GM21717 (cell line): ENCODE measurements around the gene ODC1.
"Not testable (repeated sequence)": the region's sequence is repeated elsewhere in the genome, so short reads cannot be mapped to it uniquely, and the experiment has no call there.

Experiments used
- ATAC-seq: cut with Tn5 transposase; IDR thresholded peaks from one replicate; pipeline ENCODE4 v1.9.1; 2021; ENCODE audit warnings: mild to moderate bottlenecking, moderate library complexity; ENCODE audit not compliant: unreplicated experiment

Gene ODC1

GRCh38 chr2:10478916-10479315, 30.8 kb upstream of the ODC1 start:
- ATAC-seq: no peak

DNA sequence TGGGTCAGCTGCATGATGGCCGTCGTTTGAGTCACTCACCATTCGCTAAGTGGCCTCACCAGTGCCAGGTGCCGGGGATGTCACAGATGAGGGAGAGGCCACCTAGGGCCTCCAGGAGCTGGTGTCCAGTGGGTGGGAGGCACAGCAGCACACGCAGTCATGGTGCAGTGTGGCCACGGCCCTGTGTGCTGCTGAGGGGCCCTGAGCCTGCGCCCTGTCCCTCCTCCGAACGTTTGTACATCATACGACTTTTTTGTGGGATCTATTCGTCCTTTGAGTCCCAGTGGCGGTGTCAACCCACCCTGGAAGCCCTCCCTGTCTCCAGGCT, 30.1 kb upstream of the ODC1 start:
- no peak for ATAC-seq

GRCh38 chr2:10477443-10478297, 29.5 kb upstream of the ODC1 start:
- no peak for ATAC-seq

DNA sequence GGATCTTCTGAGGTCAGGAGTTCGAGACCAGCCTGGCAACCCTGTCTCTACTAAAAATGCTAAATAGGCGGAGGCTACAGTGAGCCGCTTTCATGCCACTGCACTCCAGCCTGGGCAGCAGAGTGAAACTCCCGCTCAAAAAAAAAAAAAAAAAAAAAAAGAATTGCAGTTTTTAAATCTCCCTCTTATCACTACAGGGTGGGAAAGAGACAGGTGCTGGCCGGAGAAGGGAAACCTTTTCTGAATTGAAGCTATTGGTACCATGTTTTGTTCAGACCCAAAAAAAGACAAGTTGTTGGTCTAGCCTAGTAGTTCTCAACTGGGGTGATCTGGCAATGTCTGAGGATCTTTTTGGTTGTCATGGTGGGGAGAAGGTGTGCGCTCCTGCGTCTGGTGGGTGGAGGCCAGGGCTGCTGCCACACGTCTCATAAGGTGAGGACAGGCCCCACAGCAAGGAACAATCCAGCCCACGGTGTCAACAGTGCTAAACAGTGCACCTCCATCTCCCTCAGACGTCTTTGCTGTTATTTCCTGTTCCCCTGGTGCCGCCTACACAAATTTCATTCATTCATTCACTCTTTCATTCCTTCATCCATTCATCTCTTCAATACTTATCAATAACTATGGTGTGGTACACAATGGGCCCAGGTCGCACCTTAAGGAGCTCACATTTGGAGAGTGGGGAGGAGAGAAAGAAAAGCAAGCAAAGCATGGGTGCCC, 28.8 kb upstream of the ODC1 start:
- no peak for ATAC-seq

GRCh38 chr2:10475811-10476660, 27.9 kb upstream of the ODC1 start:
- no peak for ATAC-seq

- ATAC-seq: no peak
Observed at GRCh38 chr2:10475221-10475722, 27.1 kb upstream of the ODC1 start.

GRCh38 chr2:10473121-10473756, 25.1 kb upstream of the ODC1 start:
- ATAC-seq: no peak

DNA sequence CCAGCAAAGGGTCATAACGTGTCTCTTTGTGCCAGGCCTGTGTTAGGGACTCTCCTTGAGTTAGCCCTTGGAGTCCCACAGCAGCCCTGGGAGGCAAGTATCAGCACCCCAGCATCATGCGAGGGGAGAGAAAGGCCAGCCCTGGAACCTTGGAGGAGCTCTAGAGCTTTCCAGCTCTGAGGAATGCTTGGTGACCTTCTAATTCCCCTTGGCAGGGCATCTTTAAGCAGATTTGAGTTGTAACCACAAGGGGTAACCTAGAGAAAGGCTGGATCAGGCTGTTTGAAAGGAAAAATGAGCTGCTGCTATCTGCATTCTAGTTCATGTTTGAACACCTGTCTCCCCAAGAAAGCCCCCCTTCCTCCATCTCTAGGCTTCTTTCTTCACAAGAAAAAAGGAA, 23.8 kb upstream of the ODC1 start:
- ATAC-seq: no peak

DNA sequence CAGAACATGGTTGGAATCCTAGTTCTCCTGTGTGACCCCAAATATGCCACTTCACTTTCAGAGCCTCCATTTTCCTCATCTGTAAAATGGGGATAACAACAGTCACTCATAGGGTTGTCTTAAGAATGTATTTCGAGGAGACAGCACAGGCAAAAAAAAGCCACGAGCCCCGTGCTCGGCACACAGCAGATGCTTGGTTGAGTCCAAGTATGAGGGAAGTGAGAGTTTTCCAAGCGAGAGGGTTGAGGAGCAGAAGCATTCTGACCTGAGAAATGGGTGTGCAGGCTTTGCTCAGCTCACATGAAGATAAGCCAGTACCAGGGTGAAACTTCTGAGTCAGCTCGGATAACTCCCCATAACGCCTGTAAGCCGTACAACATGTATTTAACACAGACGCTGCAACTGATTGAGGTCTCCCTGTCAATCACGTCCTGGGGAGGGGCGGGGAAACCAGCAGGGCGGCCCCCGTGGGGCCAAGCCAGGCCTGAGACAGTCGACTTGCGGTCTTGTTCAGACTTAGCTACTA, 23.0 kb upstream of the ODC1 start:
- no peak for ATAC-seq

DNA sequence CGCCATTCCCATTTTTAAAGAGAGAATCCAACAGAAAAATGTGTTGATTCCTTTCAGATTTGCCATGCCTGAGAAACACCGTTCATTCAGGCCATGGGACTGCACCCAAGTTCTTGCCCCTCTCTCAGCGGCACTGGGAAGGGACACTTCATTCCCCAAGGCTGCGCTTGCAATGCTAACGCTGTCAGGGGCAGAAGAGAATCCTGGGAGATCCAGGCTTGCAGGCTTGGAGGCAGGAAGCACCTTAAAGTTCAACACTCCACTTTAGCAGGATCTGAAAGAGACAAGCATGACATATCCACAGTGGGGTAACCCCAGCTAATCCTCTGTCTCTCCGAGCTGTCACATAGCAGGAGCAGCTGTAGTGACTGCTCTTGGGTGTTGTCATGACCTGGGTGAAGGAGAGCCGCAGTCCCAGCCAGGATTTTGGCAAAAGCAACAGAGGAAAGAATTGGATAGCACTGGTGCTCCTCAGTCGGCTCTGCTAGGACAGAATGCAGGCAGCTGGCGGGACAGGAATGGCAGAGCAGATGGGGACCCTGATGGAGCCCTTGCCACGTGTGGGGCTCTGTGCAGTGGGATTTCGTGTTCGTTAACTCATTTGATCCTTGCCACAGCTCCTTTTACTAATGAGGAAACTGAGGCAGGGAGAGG, 22.0 kb upstream of the ODC1 start:
- no peak for ATAC-seq

DNA sequence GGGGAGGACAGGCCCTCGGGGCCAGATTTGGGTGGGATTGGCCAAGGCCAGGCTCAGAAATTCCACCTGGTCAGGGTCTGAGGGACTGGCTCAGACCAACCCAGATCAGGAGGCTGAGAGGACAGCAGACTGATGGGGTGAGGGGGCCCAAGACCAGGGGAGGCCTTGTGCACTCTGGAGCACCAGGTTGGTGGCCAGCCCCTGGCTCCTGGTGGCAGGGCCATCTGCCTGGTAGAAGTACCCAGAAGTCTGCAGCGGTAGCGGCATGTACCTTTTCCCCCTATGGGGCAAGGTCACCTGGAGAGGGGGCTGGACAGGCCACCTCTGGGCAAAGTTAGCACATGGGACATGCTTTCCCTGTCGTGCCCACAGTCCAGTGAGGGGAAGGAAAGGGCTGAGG, 21.2 kb upstream of the ODC1 start:
- no peak for ATAC-seq

DNA sequence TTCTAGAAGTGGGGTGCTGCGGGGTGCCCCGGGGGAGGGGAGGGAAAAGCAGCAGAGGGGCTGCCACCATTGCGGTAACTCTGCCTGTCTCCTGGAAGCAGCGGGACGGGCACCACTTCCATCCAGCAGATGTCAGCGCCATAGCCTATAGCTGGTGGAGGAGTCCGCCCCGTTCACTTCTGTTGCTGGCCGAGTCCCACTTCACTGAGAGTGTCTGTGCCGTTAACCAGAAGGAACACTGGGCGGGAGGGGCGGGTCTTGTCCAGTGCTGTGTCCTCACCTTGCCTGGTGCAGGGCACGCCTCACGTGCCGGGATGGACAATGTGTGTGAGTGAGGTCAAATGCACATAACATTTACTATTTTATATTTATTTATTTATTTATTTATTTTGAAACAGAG, 19.3 kb upstream of the ODC1 start:
- no peak for ATAC-seq

GRCh38 chr2:10466801-10467200, 18.7 kb upstream of the ODC1 start:
- ATAC-seq: no peak

DNA sequence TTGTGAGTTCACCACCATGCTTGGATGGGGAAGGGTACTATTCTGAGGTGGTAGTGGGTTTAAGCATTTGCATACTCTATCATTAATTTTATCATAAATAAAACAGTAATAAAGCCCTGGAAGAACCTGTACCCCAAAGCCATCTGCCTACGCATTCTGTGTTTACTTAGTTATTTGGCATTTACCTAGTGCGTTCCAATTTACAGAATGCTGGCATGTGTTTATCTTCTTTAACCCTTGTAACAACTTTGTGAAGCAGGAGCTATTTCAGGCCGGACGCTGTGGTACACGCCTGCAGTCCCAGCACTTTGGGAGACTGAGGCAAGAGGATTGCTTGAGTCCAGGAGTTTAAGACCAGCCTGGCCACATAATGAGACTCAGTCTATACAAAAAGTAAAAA, 17.8 kb upstream of the ODC1 start:
- ATAC-seq: no peak

DNA sequence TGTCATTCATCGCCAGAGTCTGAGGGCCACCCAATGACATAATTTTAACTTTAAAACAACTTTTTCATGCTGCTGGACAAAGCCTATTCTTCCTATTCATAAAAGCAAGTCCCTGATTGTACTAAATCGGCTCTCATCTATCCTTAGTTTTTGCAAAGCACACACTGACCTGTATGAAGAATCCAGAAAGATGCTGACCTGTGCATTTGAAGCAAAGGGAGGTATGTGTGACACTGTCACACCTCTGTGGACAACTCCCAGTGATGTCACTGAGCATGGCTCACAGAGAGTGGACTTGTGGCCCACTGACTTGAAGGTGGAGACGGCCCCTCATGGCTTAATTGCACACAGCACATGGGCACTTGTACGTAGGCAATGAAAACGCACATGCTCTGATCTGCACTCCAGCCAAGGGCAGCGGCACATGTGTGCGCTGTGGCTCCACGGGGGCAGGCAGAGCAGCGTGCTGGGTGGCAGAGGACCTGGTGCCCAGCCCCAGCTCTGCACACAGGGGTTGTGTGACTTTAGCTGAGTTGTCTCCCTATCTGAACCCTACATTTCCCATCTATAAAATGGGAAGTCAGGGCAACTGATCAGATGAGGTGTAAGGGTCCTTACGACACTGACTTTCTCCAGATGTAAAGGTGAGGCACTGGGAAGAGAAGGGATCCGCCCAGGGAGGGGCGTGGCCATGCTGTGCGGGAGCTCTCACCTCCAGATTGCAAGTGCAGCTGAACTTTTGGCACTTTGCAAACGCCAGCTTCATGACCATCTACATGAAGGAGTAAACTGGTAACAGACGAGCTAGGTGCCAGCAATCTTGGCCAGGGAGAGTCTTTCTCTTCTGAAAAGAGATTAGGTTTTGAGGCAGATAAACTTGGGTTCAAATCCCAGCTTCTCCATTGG, 14.3 kb upstream of the ODC1 start:
- ATAC-seq: no peak

DNA sequence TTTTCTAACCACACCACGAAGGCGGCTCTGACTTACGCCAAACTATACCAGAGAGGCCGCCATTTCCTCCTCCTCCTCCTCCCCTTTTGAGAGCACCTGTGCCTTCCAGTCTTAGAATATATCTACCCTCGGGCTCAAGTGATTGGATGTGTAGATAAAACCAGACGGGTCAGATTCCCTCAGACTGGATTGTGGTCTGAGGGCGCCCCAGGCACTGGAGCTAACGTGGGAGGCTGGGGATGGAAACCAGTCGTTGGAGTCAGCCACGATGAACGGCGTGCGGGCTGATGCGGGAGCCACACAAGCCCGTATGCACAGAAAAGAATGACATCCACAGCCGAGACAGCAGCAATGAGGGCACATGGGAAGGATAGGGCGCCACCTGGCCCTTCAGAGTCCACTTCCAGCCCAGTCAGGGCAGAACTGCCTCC, 12.3 kb upstream of the ODC1 start:
- ATAC-seq: no peak

GRCh38 chr2:10457846-10458598, 9.9 kb upstream of the ODC1 start:
- no peak for ATAC-seq

DNA sequence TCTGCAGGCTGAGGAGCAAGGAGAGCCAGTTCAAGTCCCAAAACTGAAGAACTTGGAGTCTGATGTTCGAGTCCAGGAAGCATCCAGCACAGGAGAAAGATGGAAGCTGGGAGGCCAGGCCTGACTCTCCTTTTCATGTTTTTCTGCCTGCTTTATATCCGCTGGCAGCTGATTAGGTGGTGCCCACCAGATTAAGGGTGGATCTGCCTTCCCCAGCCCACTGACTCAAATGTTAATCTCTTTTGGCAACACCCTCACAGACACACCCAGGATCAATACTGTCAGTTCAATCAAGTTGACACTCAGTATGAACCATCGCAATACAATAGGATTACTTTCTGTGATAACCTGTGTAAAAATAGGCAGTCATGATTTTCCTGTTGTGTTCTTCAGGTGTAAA, 9.1 kb upstream of the ODC1 start:
- ATAC-seq: not testable (repeated sequence)
